ENCODE results near the gene NTRK3. TPM values are rescaled to one million over a fixed set of nuclear protein-coding genes. Genes with fewer than 3 reads are reported as not detected.
"Not testable (repeated sequence)": the region's sequence is repeated elsewhere in the genome, so short reads cannot be mapped to it uniquely, and the experiment has no call there.

Gene NTRK3
- total RNA-seq, 6 donors from 2014 or later = 1.4 to 11.5 (median 2.4) TPM

DNA sequence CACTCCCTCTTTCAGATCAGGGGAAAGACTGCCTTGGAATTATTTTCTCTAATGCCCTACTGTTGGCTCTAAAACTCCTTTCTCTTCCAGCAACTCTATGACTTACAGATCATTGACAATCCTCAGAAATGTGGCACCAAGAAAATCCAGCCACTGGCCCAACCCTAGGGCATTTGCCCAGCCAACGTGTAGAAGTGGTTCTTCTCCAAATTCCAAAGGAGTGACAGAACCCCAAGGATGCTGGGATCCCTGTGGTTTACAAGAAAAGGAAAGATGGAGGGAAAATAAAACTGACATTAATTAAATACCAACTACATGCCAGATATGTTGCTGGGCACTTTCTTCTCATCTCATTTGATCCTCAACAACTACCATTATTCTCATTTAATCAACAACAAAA, 216.0 kb downstream of the NTRK3 start:
- DNase-seq = no peak
- Histone ChIP-seq H3K4me1 (no peaks in the 10 kb centered on the region), H3K36me3 (no peaks in the 10 kb centered on the region), H3K27me3 (no peaks in the 10 kb centered on the region), H3K27ac (no peak overlapping the region), H3K4me3 (no peak overlapping the region), H3K9me3 (no peaks in the 10 kb centered on the region)
- ATAC-seq (ENCODE audit: low FRiP score in 2 of 2) = no peak
- TF ChIP-seq POLR2A (IDR thresholded peaks at IDR 0.05) (no peak), POLR2AphosphoS5 (IDR thresholded peaks at IDR 0.05) (no peak), EP300 (IDR thresholded peaks at IDR 0.05) (no peak)
- TF ChIP-seq, protein P1, sequence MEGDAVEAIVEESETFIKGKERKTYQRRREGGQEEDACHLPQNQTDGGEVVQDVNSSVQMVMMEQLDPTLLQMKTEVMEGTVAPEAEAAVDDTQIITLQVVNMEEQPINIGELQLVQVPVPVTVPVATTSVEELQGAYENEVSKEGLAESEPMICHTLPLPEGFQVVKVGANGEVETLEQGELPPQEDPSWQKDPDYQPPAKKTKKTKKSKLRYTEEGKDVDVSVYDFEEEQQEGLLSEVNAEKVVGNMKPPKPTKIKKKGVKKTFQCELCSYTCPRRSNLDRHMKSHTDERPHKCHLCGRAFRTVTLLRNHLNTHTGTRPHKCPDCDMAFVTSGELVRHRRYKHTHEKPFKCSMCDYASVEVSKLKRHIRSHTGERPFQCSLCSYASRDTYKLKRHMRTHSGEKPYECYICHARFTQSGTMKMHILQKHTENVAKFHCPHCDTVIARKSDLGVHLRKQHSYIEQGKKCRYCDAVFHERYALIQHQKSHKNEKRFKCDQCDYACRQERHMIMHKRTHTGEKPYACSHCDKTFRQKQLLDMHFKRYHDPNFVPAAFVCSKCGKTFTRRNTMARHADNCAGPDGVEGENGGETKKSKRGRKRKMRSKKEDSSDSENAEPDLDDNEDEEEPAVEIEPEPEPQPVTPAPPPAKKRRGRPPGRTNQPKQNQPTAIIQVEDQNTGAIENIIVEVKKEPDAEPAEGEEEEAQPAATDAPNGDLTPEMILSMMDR (IDR thresholded peaks at IDR 0.05) = no peak
- 41 to 50% methylated on average over 1 of the region's 1 CpG for WGBS, 2 donors

DNA sequence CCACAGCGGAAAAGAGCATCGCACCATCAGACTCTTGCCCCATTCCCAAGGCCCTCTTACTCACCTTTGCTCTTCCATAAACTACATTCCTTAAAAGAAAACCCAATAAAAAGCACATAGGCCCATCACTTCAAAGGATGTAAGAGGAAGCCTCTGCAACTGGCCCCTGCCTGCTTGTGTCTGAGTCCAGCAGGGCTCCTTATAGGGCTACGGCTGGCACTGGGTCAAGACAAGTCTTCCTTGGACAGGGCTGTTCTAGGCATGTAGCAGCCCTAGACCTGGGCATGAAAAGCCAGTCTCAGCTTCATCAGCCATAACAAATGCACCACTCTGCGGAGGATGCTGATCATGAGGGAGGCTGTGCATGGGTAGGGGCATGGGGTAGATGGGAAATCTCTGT, 218.3 kb downstream of the NTRK3 start:
- Histone ChIP-seq H3K4me3 (no peak overlapping the region), H3K27me3 (no peaks in the 10 kb centered on the region), H3K4me1 (no peaks in the 10 kb centered on the region), H3K9me3 (no peaks in the 10 kb centered on the region), H3K36me3 (no peaks in the 10 kb centered on the region), H3K27ac (no peak overlapping the region)
- TF ChIP-seq POLR2AphosphoS5 (IDR thresholded peaks at IDR 0.05) (no peak), POLR2A (IDR thresholded peaks at IDR 0.05) (no peak), EP300 (IDR thresholded peaks at IDR 0.05) (no peak)
- TF ChIP-seq, protein P1 (IDR thresholded peaks at IDR 0.05) = no peak
- no peak for ATAC-seq (ENCODE audit: low FRiP score in 2 of 2)
- DNase-seq = no peak
- 88 to 90% methylated on average over 4 of the region's 4 CpGs for WGBS, 2 donors

DNA sequence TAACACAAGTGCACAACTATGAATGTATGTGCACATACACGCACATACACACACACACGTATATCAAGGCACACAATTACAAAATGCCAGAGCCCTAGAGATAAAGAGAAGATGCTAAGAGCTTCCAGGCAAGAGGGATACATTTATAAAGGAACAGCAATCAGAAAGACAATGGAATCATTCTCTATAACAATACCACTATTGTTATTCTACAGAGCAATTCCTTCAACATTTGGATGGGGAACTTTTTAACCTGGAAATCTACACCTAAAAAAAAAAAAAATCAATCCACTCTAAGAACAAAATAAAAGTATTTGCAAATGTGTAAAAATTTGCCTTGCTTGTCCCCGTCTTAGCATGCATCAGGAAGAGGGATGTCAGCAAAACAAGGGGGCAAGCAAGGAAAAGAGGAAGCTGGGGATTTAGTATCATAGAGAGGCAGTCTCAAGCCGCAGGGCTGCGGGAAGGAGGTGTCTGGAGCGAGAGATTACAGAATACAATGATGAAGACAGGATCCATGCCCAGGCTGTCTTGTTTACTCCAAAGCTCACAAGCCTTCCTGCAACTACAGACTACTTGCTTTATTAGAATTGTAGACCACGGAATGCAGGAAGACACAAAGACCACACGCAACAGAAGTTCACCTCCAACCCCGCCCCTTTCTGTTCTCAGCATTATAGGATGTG, 220.2 kb downstream of the NTRK3 start:
- ATAC-seq (ENCODE audit: low FRiP score in 2 of 2) (no peak), DNase-seq (no peak)
- 30 to 34% methylated on average over 9 of the region's 9 CpGs for WGBS, 2 donors
- Histone ChIP-seq H3K4me1 (no peaks in the 10 kb centered on the region), H3K9me3 (no peaks in the 10 kb centered on the region), H3K4me3 (no peak overlapping the region), H3K27me3 (no peaks in the 10 kb centered on the region), H3K36me3 (no peaks in the 10 kb centered on the region), H3K27ac (no peak overlapping the region)
- TF ChIP-seq POLR2A (IDR thresholded peaks at IDR 0.05) (no peak), POLR2AphosphoS5 (IDR thresholded peaks at IDR 0.05) (no peak), EP300 (IDR thresholded peaks at IDR 0.05) (no peak)
- TF ChIP-seq, protein P1 (IDR thresholded peaks at IDR 0.05) = no peak

DNA sequence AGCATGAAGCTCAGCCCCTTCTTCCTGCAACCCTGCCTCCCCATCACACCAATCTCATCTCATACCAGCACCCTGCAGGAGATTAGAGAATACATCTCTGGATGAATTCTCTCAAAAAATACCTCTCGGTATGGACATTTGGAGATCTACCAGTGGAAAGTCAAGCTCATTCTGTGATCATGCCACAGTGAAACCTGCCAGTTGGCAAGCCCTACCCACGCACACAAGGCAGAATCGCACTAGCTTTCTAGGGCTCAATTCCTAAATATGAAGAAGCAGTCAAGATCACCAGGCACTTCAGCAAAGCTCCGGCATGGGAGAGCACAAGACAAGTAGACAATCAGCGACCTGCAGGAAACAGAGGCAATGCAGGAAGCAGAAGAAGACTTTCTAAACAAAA, 221.2 kb downstream of the NTRK3 start:
- ATAC-seq (ENCODE audit: low FRiP score in 2 of 2) = no peak
- Histone ChIP-seq H3K9me3 (no peaks in the 10 kb centered on the region), H3K36me3 (no peaks in the 10 kb centered on the region), H3K27ac (no peak overlapping the region), H3K27me3 (no peaks in the 10 kb centered on the region), H3K4me1 (no peaks in the 10 kb centered on the region), H3K4me3 (no peak overlapping the region)
- no peak for TF ChIP-seq EP300 (IDR thresholded peaks at IDR 0.05)
- 67 to 68% methylated on average over 5 of the region's 5 CpGs for WGBS, 2 donors
- no peak for DNase-seq

DNA sequence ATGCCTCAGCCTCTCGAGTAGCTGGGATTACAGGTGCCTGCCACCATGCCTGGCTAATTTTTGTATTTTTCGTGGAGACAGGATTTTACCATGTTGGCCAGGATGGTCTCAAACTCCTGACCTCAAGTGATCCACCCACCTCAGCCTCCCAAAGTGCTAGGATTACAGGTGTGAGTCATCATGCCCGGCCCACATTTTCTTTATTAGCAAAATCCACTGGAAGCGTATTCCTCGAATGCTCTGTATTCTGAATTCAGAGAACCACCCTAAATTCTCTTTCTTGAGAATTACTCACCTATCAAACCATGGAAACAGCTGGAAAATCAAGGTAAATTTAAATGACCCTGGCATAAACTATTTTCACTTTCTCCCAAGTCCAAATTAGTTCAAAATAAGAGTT, 223.1 kb downstream of the NTRK3 start:
- H3K4me3 ChIP-seq; H3K4me1 ChIP-seq; H3K36me3 ChIP-seq; DNase-seq; H3K27me3 ChIP-seq; ATAC-seq (ENCODE audit: low FRiP score in 2 of 2); H3K9me3 ChIP-seq; H3K27ac ChIP-seq: not testable (repeated sequence)
- 86 to 90% methylated on average over 5 of the region's 5 CpGs for WGBS, 2 donors

DNA sequence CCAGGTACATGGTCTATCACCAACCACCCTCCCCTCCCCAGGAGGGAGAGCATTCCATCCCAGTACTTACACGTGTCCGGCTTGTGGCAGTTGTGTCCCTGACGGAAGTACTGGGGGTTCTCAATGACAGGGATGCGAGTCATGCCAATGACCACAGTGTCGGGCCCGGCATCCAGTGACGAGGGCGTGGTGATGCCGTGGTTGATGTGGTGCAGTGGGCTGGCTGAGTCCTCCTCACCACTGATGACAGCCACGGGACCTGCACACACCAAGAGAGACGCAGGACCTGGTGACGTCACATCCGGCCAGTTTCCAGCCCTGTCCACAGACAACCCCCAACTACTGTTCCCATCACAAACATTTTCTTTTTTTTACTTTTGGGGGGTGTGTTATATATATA, 223.8 kb downstream of the NTRK3 start:
- 92 to 95% methylated on average over 12 to 13 of the region's 13 CpGs for WGBS, 2 donors
- TF ChIP-seq POLR2A (IDR thresholded peaks at IDR 0.05) = no peak
- no peak for TF ChIP-seq POLR2AphosphoS5 (IDR thresholded peaks at IDR 0.05)
- no peak for TF ChIP-seq EP300 (IDR thresholded peaks at IDR 0.05)
- TF ChIP-seq, protein P1 (IDR thresholded peaks at IDR 0.05) = no peak
- no peak for ATAC-seq (ENCODE audit: low FRiP score in 2 of 2)
- Histone ChIP-seq H3K4me3 (no peak overlapping the region), H3K9me3 (no peaks in the 10 kb centered on the region), H3K4me1 (no peaks in the 10 kb centered on the region), H3K27me3 (no peaks in the 10 kb centered on the region), H3K27ac (no peak overlapping the region), H3K36me3 (no peaks in the 10 kb centered on the region)
- peak in 1 of 2 donors; percentile 55 for DNase-seq

All from upper lobe of left lung (tissue), 6 donors.